Glutamatergic neuron (in vitro differentiated cells): ENCODE results near the gene TTC5. TPM values are rescaled to one million over a fixed set of nuclear protein-coding genes. Genes with fewer than 3 reads are reported as not detected.
"Not testable (repeated sequence)": the region's sequence is repeated elsewhere in the genome, so short reads cannot be mapped to it uniquely, and the experiment has no call there.

Source experiments
- DNase-seq: peaks from one replicate; pipeline ENCODE4 v3.0.0; 2022
- H3K27ac Mint-ChIP-seq: one replicate; pipeline ENCODE4 v1.8.0; 2020; ENCODE audit warnings: mild to moderate bottlenecking, mixed read lengths, inconsistent platforms; ENCODE audit not compliant: unreplicated experiment
- H3K27me3 Mint-ChIP-seq: one replicate; pipeline ENCODE4 v1.8.0; 2020; ENCODE audit warnings: mild to moderate bottlenecking, moderate library complexity, mixed read lengths, inconsistent platforms; ENCODE audit not compliant: unreplicated experiment
- H3K36me3 Mint-ChIP-seq: one replicate; pipeline ENCODE4 v1.8.0; 2020; ENCODE audit warnings: mild to moderate bottlenecking, mixed read lengths, inconsistent platforms; ENCODE audit not compliant: unreplicated experiment
- H3K4me1 Mint-ChIP-seq: one replicate; pipeline ENCODE4 v1.8.0; 2020; ENCODE audit warnings: mild to moderate bottlenecking, low read depth, mixed read lengths, inconsistent platforms; ENCODE audit not compliant: unreplicated experiment
- H3K4me3 Mint-ChIP-seq: one replicate; pipeline ENCODE4 v1.8.0; 2020; ENCODE audit warnings: mild to moderate bottlenecking, mixed read lengths, inconsistent platforms; ENCODE audit not compliant: unreplicated experiment
- H3K9me3 Mint-ChIP-seq: one replicate; pipeline ENCODE4 v1.8.0; 2020; ENCODE audit warnings: mild to moderate bottlenecking, moderate library complexity, mixed read lengths, inconsistent platforms; ENCODE audit not compliant: unreplicated experiment
- CTCF ChIP-seq: fragments of 200-600 bp; sonication (generic); IDR thresholded peaks from one replicate; pipeline ENCODE4 v1.5.0; 2021; ENCODE audit not compliant: partially characterized antibody, unreplicated experiment
- total RNA-seq: library from RNA; stranded (reverse); fragmentation: NEBNext Ultra II Directional; extraction: Animal tissue kit (Norgen Biotek cat#: 25700); gene quantifications from one replicate; pipeline ENCODE4 v1.2.1, GENCODE V29; 2021; ENCODE audit not compliant: unreplicated experiment

The TTC5 gene
- total RNA-seq, 1 donor from 2014 or later: 37.4 TPM

- Mint-ChIP-seq H3K36me3 (no peaks in the 10 kb centered on the region), H3K27me3 (peaks cover 11% of the 10 kb centered on the region), H3K4me1 (peaks cover 2% of the 10 kb centered on the region), H3K9me3 (peaks cover 7% of the 10 kb centered on the region), H3K27ac (no peak overlapping the region), H3K4me3 (no peak overlapping the region)
- no peak for TF ChIP-seq CTCF
- DNase-seq: no peak
Observed at GRCh38 chr14:20345366-20345765, 39.6 kb upstream of the TTC5 start.

GRCh38 chr14:20343862-20344220, 38.1 kb upstream of the TTC5 start:
- no peak for TF ChIP-seq CTCF
- Mint-ChIP-seq H3K27me3 (peaks cover 11% of the 10 kb centered on the region), H3K4me1 (peaks cover 2% of the 10 kb centered on the region), H3K4me3 (peak overlapping the region; percentile 92), H3K27ac (peak overlapping the region; percentile 90), H3K9me3 (peaks cover 8% of the 10 kb centered on the region), H3K36me3 (no peaks in the 10 kb centered on the region)
- no peak for DNase-seq

GRCh38 chr14:20343092-20343861, 37.5 kb upstream of the TTC5 start, which contains the start of gene PARP2:
Gene PARP2 (plus strand): TSS chr14:20343635. CDS start chr14:20343642, 7 bp downstream.
- TF ChIP-seq CTCF: no peak
- Mint-ChIP-seq H3K27ac (peak within 1 kb of the TSS; percentile 90), H3K27me3 (peaks cover 11% of the 10 kb centered on the region), H3K9me3 (peaks cover 8% of the 10 kb centered on the region), H3K4me3 (peak within 1 kb of the TSS; percentile 92), H3K36me3 (no peaks in the 10 kb centered on the region), H3K4me1 (peaks cover 2% of the 10 kb centered on the region)
- peak; percentile 98 for DNase-seq

- H3K4me3 Mint-ChIP-seq: peak overlapping the region; percentile 92
- H3K9me3 Mint-ChIP-seq: peaks cover 8% of the 10 kb centered on the region
- H3K27me3 Mint-ChIP-seq: peaks cover 11% of the 10 kb centered on the region
- no peak for TF ChIP-seq CTCF
- no peaks in the 10 kb centered on the region for H3K36me3 Mint-ChIP-seq
- no peak for DNase-seq
- peaks cover 2% of the 10 kb centered on the region for H3K4me1 Mint-ChIP-seq
- H3K27ac Mint-ChIP-seq: no peak overlapping the region
Observed at GRCh38 chr14:20341646-20342045, 35.9 kb upstream of the TTC5 start.

- not testable (repeated sequence) for H3K36me3 Mint-ChIP-seq, H3K9me3 Mint-ChIP-seq, H3K4me3 Mint-ChIP-seq, H3K4me1 Mint-ChIP-seq, H3K27ac Mint-ChIP-seq, DNase-seq
- H3K27me3 Mint-ChIP-seq: peaks cover 11% of the 10 kb centered on the region
Observed at GRCh38 chr14:20341032-20341431, 35.3 kb upstream of the TTC5 start.
